Measurements from ENCODE around the gene OR51S1. TPM values are rescaled to one million over a fixed set of nuclear protein-coding genes. Genes with fewer than 3 reads are reported as not detected.

The OR51S1 gene, protein sequence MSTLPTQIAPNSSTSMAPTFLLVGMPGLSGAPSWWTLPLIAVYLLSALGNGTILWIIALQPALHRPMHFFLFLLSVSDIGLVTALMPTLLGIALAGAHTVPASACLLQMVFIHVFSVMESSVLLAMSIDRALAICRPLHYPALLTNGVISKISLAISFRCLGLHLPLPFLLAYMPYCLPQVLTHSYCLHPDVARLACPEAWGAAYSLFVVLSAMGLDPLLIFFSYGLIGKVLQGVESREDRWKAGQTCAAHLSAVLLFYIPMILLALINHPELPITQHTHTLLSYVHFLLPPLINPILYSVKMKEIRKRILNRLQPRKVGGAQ
- polyA plus RNA-seq (2012; ENCODE audit: missing spikeins) = not detected

DNA sequence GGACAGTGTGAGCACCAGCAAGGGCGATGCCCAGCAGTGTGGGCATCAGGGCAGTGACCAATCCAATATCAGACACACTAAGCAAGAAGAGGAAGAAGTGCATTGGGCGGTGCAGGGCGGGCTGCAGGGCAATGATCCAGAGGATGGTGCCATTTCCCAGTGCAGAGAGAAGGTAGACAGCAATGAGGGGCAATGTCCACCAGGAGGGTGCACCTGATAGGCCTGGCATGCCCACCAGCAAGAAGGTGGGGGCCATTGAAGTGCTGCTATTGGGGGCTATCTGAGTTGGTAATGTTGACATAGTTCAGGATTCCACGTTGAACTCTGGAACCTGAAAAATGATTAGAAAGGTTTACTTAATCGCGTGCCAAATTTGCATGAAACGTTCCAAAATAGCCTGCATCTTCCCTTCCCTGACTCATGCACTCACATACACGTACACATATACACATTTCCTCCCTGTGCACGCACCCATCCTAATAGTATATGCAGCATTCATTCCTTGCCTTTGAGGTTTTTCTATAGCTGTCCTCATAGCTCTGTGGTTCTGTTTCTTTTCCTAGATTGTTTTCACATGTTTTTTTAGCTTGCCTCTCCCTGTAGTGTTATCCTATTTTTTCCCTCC lies at the start of gene OR51S1:
Gene OR51S1, minus strand, starts transcription at position 301 of the 625 bp plus-strand sequence. Its CDS starts 0 bp downstream, at position 301.
- FAIRE-seq (no peak), DNase-seq (ENCODE audit: insufficient read length) (no peak)
- TF ChIP-seq TAF1 (IDR thresholded peaks at IDR 0.05; ENCODE audit: borderline replicate concordance, low read depth, low read length) = no peak
- TF ChIP-seq POLR2AphosphoS5 (IDR thresholded peaks at IDR 0.05; ENCODE audit: low read depth, low read length) = no peak
- TF ChIP-seq POLR2A (IDR thresholded peaks at IDR 0.05; ENCODE audit: low read depth, low read length) = no peak

DNA sequence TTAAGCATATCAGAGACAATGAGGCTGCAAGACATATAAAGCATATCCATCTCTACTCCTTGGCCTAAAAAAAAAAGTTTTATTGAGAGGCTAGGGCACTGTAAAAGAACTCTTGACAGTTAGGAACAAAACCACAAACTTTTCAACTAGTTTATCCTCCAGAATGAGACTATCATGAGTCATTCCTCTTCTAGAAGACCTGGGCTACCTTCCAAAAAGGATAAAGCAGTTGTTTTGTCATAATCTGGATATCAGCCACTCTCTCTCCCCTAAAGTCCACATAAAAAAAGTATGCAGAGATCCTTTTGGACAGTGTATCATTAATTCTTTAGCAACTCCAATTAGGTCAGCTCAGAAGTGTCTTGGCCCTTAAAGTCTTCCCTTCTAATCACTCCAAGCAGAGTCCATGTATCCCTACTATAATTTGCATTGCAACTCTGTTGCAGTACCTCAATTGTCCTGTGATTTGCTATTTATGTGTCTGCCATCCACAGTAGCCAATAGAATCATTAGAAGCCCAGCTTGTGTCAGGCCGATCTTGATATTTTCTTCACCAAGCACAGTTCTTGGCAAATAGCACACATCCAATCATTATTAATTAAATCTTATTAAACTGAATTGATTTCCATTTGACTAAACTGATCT lies 43.1 kb upstream of the OR51S1 start:
- no peak for FAIRE-seq
- TF ChIP-seq TAF1 (IDR thresholded peaks at IDR 0.05; ENCODE audit: borderline replicate concordance, low read depth, low read length) (no peak), POLR2A (IDR thresholded peaks at IDR 0.05; ENCODE audit: low read depth, low read length) (no peak), POLR2AphosphoS5 (IDR thresholded peaks at IDR 0.05; ENCODE audit: low read depth, low read length) (no peak)
- no peak for DNase-seq (ENCODE audit: insufficient read length)

DNA sequence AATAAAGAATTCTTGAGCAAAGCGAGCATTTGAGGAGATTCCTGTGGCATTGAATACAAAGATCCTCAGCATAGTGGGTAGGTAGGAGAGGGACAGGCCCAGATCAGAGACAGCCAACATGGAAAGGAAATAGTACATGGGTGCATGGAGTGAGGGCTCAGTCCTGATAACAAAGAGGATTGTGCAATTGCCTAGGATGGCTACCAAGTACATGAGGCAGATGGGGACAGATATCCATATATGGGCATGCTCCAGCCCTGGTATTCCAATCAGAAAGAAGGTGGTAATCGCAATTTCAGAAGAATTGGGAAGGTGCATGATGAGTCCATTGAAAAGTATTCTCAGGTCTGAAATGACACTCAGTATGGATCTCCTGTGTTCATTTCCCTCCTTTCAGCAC lies 41.3 kb upstream of the OR51S1 start:
- TF ChIP-seq POLR2A (IDR thresholded peaks at IDR 0.05; ENCODE audit: low read depth, low read length) = no peak
- TF ChIP-seq POLR2AphosphoS5 (IDR thresholded peaks at IDR 0.05; ENCODE audit: low read depth, low read length) = no peak
- TF ChIP-seq TAF1 (IDR thresholded peaks at IDR 0.05; ENCODE audit: borderline replicate concordance, low read depth, low read length) = no peak
- FAIRE-seq = no peak
- DNase-seq (ENCODE audit: insufficient read length) = no peak

DNA sequence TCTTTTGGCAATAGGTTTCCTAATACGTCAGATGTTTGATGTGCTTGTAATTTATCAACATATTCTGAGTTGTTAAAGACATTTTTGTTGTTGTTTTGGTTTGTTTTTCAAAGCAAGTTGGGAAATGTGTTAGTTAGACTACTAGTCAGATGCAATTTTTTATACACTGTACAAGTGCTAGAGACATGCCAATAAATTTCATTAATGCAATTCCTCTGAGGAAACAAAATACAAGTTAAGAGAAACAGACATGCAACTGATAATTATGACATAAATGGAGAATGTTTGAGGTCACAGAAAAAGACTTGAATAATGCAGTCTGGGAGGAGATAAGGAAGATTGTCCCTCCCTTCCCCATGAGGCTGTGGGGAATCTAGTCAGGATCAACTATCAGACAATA lies 38.6 kb upstream of the OR51S1 start:
- FAIRE-seq = no peak
- TF ChIP-seq POLR2A (IDR thresholded peaks at IDR 0.05; ENCODE audit: low read depth, low read length) = no peak
- no peak for TF ChIP-seq POLR2AphosphoS5 (IDR thresholded peaks at IDR 0.05; ENCODE audit: low read depth, low read length)
- TF ChIP-seq TAF1 (IDR thresholded peaks at IDR 0.05; ENCODE audit: borderline replicate concordance, low read depth, low read length) = no peak
- DNase-seq (ENCODE audit: insufficient read length) = no peak

DNA sequence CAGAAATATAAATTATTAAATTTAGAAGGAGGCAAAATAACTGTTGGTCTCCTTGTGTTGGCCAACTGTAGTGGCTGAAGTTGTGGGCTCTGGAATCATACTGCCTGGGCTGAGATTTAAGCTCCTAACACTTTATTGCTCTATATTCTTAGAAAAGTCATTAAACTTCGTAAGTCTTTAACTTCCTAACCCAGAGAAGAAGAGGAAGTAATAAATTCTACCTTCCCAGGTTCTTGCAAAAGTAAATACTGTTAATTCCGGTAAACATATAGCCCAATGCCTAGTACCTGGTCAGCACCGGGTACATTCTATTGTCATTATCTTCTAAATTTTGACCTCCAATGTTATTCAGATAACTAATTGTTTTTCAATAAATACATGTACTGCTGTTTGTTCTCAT lies 37.2 kb upstream of the OR51S1 start:
- no peak for TF ChIP-seq POLR2AphosphoS5 (IDR thresholded peaks at IDR 0.05; ENCODE audit: low read depth, low read length)
- TF ChIP-seq POLR2A (IDR thresholded peaks at IDR 0.05; ENCODE audit: low read depth, low read length) = no peak
- no peak for TF ChIP-seq TAF1 (IDR thresholded peaks at IDR 0.05; ENCODE audit: borderline replicate concordance, low read depth, low read length)
- DNase-seq (ENCODE audit: insufficient read length) = no peak
- no peak for FAIRE-seq

DNA sequence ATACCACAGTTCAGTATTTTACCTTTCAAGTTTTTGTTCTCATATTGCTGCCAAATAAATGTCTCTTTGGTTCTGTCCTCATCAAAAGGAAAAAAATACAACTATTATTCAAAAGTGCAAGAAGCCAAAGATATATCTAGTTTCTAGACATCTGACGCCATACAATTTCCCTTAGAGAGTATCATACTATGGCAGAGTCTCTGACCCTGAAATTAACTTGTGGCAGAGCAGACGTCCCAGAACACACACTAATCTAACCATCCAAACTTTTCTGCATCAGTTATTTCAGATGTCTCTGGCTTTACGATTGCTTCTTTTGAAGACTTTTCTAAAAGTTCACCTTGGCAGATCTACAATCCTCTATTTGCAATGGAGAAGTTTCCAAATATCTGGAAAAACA lies 35.4 kb upstream of the OR51S1 start:
- no peak for TF ChIP-seq POLR2A (IDR thresholded peaks at IDR 0.05; ENCODE audit: low read depth, low read length)
- DNase-seq (ENCODE audit: insufficient read length) (no peak), FAIRE-seq (no peak)

DNA sequence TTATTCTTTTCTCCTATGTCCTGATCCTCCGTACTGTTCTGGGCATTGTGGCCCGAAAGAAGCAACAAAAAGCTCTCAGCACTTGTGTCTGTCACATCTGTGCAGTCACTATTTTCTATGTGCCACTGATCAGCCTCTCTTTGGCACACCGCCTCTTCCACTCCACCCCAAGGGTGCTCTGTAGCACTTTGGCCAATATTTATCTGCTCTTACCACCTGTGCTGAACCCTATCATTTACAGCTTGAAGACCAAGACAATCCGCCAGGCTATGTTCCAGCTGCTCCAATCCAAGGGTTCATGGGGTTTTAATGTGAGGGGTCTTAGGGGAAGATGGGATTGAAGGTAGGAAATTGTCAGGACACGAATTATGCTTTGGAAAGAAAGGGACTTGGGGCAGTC lies 33.5 kb upstream of the OR51S1 start:
- FAIRE-seq (no peak), DNase-seq (ENCODE audit: insufficient read length) (no peak)
- TF ChIP-seq POLR2AphosphoS5 (IDR thresholded peaks at IDR 0.05; ENCODE audit: low read depth, low read length) (no peak), TAF1 (IDR thresholded peaks at IDR 0.05; ENCODE audit: borderline replicate concordance, low read depth, low read length) (no peak), POLR2A (IDR thresholded peaks at IDR 0.05; ENCODE audit: low read depth, low read length) (no peak)

DNA sequence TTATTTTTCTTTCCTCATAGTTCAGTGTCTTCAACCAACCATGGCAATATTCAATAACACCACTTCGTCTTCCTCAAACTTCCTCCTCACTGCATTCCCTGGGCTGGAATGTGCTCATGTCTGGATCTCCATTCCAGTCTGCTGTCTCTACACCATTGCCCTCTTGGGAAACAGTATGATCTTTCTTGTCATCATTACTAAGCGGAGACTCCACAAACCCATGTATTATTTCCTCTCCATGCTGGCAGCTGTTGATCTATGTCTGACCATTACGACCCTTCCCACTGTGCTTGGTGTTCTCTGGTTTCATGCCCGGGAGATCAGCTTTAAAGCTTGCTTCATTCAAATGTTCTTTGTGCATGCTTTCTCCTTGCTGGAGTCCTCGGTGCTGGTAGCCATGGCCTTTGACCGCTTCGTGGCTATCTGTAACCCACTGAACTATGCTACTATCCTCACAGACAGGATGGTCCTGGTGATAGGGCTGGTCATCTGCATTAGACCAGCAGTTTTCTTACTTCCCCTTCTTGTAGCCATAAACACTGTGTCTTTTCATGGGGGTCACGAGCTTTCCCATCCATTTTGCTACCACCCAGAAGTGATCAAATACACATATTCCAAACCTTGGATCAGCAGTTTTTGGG lies 33.0 kb upstream of the OR51S1 start, which contains the start of gene OR51T1:
Gene OR51T1, plus strand, starts transcription at position 41 of the 641 bp plus-strand sequence. Its CDS starts 0 bp downstream, at position 41.
- no peak for TF ChIP-seq POLR2A (IDR thresholded peaks at IDR 0.05; ENCODE audit: low read depth, low read length)
- TF ChIP-seq TAF1 (IDR thresholded peaks at IDR 0.05; ENCODE audit: borderline replicate concordance, low read depth, low read length) = no peak
- no peak for TF ChIP-seq POLR2AphosphoS5 (IDR thresholded peaks at IDR 0.05; ENCODE audit: low read depth, low read length)
- DNase-seq (ENCODE audit: insufficient read length) (no peak), FAIRE-seq (no peak)

DNA sequence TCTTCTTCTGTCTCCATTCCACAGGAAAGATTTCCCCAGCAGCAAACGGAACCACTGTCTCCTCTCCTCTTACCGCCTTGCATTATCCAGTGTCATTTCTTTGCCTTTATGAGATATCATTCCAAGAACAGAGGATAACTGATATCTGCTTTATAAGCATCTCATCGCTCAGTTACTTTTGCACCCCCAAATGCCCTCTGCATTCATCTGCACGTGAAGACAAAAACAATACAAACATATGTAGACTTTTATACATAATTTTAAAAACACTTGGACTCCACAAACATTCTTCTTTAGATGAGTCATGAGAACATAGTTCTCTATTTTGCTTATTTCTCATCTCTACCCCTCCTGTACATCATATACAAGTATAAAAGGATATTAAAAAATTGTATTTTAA lies 32.2 kb upstream of the OR51S1 start:
- TF ChIP-seq POLR2A (IDR thresholded peaks at IDR 0.05; ENCODE audit: low read depth, low read length) (no peak), TAF1 (IDR thresholded peaks at IDR 0.05; ENCODE audit: borderline replicate concordance, low read depth, low read length) (no peak), POLR2AphosphoS5 (IDR thresholded peaks at IDR 0.05; ENCODE audit: low read depth, low read length) (no peak)
- FAIRE-seq (no peak), DNase-seq (ENCODE audit: insufficient read length) (no peak)

DNA sequence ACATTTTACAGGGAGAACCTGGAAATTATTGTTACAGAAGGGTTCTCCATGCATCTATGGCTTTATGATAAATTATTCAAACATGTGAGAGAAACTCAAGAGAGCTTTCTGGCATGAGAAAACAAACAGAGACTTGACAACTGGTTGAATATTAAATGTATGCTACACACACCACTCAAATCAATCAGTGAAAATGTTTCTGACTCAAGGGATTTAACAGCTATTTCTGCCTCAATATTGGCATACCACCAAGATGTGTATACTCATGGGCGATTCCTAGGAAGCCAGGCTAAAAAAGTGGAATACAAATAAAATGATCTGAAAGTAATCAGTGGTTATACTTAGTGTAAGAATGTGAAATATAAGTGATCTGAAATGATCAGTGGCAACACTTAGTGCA lies 16.8 kb upstream of the OR51S1 start:
- no peak for FAIRE-seq
- TF ChIP-seq POLR2AphosphoS5 (IDR thresholded peaks at IDR 0.05; ENCODE audit: low read depth, low read length) = no peak
- TF ChIP-seq POLR2A (IDR thresholded peaks at IDR 0.05; ENCODE audit: low read depth, low read length) = no peak

DNA sequence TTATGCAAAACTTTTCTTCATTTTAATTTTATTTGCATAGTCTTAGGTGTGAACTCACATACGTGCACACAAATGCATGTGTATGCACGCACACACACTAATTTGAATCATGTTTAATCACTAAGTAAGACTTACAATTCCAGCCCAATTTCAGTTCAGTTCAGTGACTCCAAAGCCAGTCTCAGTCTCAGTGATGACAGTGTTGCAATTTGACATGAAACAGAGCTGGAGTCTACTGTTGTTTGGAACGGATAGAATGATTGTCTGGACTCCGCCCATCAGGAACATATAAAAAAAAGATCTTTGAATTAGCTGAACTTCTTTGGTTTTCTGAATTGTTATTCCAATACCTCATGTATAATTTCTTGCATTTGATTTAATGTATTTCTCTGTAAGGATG lies 14.9 kb upstream of the OR51S1 start:
- no peak for FAIRE-seq

More for the DNA sequence above, 16.8 kb upstream of the OR51S1 start:
- DNase-seq (ENCODE audit: insufficient read length) = no peak

More for the DNA sequence above, 14.9 kb upstream of the OR51S1 start:
- no peak for DNase-seq (ENCODE audit: insufficient read length)
- TF ChIP-seq POLR2A (IDR thresholded peaks at IDR 0.05; ENCODE audit: low read depth, low read length) (no peak), POLR2AphosphoS5 (IDR thresholded peaks at IDR 0.05; ENCODE audit: low read depth, low read length) (no peak), TAF1 (IDR thresholded peaks at IDR 0.05; ENCODE audit: borderline replicate concordance, low read depth, low read length) (no peak)
